Measurements from ENCODE around the gene LAPTM4A.

Gene LAPTM4A

DNA sequence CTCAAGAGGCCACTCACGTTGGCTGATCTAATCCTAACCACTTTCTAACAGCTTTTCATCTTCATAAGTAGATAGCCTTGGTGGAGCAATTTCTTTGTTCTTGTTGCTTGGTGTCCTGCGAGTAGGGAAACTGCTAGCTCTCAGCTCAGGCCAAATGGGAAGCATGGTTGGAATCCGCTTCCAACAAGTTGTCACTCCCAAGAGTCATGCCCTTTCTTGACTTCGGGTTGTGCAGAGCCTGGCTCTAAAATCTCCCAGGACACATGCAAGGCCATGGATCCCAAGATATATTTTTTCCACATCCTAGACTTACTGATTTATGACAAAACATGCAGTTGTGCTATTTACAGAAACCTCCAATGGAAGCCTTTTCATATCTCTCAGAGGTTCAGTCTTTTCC is 31.7 kb downstream of the LAPTM4A start:
- no peak for DNase-seq (ENCODE audit: low read depth in 2 of 2)

DNA sequence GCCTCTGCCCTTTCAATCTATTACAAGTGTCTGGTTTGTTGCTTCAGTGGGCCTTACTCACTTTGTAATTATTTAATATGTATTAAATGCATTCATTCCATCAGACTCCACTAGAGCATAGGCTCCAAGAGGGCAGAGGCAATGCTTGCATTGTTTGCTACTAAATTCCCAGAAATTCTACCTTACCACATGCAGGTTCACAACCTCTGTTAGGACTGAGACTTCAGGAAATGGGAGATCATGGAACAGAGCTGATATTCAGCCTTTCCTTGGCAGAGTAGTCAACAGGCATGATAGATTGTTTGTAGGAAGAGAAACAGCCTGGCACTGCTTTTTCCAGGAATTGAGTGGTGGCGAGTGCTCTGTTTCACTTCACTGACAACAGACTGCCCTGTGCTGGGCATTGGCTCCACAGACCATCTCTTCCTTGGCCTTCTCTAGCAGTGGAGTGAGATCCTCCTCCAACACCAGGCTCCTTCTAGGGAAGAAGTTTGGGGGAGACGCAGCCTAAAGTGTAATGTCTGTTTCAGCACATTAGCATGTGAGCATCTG is 32.8 kb downstream of the LAPTM4A start:
- DNase-seq (ENCODE audit: low read depth in 2 of 2): no peak

DNA sequence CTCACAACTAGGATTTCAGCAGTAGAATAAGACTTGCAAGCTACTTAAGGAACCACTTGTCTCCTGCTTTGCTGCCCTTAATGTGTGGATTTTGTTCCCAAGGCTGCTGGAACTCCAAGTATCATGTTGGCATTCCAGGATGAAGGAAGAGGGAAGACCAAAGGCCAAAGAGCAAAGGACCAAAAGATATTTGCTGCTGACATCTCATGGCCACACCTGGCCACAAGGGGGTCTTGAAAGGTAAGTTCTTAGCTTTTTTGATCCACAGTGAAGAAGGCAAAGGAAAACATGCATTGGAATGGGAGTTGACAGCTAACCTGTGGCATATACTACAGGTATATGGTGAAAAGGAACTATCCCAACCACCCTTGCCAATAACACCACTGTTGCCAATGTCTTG is 35.1 kb downstream of the LAPTM4A start:
- DNase-seq (ENCODE audit: low read depth in 2 of 2): no peak

DNA sequence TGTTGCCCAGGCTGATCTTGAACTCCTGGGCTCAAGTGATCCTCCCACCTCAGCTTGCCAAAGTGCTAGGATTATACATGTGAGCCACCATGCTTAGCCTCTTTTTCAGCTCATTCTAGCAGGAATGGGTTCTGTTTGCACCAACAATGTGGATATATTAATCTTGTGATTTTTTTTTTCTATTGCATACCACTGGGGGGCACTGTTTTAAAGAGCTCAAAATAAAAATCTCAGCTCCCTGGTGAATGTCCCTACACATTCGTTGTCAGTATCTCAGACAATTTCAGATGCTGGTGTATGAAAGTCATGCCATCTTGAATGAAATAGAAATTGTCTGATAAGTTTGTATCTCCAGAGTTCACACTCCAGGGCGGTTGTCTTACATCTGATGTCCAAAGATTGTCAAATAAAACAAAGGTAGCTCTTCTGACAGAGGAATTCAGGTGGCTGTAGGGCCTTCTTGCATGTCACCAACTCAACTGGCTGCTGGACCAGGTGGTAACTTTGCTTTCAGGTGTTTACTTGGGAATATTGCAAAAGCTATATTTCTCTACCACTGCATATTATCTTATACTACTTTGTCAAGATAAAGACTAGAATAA is 35.8 kb downstream of the LAPTM4A start:
- no peak for DNase-seq (ENCODE audit: low read depth in 2 of 2)

DNA sequence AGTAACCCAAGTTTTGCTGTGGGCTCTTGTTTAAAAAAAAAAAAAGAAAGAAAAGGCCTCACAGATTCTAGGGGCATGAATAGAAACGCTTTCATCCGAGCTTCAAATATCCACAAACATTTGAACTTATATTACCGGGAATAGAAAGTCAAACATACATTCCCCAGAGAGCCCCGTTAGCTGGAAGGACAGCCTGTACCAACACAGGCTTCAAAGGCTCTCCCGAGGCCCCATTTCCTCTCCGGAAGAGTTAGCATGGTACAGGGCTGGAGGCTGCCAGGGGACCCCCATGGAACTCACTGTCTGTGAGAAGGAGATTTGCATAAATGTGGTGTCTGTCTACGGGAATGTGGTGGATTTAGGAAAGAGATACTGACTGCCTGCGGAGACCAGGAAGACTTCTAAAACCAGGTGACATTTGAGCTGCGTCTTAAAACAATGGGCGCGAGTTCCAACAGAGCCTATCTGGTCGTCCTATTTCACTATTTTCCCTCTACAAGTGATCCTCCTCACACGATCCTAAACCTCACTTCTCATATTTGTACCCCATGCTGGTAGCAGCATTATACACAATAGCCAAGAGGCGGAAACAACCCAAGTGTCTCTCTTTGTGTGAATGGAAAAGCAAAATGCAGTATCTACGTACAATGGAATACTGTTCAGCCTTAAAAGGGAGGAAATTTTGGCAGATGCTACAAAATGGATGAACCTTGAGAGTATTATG is 38.1 kb downstream of the LAPTM4A start:
- no peak for DNase-seq (ENCODE audit: low read depth in 2 of 2)

DNA sequence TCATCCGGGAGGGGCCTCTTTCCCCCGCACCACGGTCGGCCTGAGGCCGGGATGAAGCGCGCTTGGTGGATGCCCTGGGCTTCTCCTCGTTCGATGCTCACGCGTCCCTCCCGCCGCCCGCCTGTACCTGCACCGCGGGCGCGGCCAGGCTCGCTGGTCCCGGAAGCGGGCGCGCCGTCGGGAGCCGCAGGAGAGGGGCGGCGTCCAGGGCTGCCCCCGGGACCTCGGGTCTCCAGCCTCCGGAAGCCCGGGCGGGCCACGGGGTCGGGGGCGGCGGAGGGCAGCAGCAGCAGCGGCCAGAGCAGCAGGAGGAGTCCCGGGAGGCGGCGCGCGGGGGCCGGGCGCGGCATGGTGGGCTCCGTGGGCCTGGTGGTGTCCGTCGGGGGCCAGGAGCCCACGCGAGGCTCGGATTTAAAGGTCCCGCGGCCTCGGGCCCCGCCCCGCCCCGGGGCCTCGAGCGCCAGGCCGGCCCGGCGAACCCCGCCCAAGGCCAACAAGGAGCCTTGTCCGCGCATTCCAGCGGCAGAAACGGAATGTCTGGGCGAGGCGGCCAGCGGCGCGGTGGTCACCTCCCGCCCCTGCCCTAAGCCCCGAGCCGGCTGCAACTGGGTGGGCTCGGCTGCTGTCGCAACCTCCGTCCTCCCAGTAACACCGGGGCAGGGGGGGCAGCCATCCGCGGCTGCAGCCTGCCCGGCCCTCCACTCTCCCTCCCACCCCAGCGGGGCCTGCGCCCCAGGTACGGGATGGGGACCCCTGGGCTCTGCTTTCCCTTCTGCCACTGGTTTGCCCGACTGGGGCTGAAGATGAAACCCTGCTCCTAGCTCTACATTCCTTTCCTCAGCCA is 38.9 kb downstream of the LAPTM4A start, which contains the start of gene MATN3:
TSS of gene MATN3 (minus strand) at position 387 of the 844 bp plus-strand sequence. CDS start at position 350, 37 bp downstream.
- no peak for DNase-seq (ENCODE audit: low read depth in 2 of 2)

DNA sequence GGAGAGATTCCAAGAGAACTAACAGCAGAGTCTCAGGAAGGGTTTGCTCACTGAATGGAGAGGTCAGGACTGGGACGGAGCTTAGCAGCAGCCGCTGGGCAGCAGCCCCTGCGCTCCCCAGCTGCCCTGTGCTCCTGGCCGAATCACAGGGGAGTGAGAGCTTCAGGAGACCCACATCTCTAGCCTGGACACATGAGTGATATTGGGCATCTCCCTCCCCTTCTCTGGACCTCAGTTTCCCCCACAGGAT is 39.5 kb downstream of the LAPTM4A start:
- DNase-seq (ENCODE audit: low read depth in 2 of 2): no peak

DNA sequence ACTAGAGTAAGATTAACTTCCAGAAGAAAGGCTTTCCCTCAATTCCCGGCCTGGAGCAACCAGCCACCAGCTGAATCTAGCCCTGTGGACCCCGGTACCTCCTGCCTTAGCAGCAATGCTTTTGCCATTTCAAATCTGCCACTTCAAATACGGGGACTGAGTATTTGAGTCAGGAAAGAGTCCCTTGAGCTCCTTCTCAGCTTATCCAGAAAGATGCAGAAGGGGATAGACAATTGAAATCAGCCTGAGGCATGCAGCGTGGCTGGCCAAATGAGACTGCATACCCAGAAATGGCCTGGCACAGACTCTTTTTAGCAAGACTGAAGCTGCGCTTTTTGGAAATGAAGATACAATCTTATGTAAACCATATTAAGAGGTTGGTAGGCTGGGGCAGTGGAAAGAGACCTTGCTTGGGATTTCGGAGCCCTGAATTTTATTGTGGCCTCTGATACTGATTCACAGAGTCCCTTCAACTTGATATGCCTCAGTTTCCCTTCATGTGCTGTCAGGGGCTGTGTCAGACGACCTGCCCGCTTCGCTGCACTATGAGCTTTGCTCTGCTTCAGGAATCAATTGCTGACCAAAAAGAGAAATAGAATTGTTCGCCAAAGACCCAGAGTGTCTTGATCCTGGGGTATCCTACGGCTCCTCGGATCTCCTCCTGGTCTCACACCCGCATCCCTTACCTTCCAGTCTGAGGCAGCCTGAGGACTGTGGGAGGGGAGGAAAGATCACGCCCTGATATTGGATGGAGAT is 40.0 kb downstream of the LAPTM4A start:
- no peak for DNase-seq (ENCODE audit: low read depth in 2 of 2)

DNA sequence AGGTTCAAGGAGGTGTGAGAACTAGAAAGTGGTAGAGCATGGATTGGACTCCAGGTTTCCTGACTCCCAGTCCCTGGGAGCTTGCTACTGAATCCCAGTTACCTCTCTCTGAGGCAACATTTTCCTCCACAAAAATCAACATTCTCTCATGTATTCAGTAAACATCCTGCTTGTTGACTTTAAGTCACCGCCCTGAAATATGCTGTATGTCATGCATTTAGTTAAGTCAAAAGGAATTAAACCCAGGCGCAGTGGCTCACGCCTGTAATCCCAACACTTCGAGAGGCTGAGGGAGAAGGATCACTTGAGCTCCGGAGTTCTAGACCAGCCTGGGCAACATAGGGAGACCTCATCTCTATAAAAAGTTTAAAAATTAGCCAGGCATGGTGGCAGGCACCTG is 42.7 kb downstream of the LAPTM4A start:
- DNase-seq (ENCODE audit: low read depth in 2 of 2): no peak

DNA sequence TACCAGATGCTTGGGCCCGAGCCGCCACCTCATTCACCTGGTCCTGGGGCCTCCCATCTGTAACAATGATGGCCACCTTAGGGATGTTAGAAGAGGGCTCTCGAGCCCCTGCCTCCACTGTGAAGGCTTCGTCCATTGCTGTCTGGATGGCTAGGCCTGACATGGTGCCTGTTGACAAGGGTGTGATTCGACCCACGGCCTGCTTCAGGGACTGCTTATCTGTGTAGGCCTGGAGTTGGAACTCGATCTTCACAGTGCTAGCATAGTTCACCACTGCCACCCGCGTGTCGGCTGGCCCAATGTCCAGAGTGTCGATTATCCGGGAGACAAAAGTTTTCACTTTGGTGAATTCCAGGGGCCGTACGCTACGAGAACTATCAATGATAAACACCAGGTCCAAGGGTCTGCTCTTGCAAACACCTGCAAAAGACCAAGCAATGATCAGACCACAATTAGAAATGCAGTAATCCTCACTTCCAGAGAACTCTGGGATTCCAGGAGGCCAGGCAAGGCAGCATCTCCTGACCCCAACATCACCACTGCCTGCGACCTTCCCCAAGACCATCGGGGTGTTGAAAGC is 45.4 kb downstream of the LAPTM4A start:
- DNase-seq (ENCODE audit: low read depth in 2 of 2): no peak

DNA sequence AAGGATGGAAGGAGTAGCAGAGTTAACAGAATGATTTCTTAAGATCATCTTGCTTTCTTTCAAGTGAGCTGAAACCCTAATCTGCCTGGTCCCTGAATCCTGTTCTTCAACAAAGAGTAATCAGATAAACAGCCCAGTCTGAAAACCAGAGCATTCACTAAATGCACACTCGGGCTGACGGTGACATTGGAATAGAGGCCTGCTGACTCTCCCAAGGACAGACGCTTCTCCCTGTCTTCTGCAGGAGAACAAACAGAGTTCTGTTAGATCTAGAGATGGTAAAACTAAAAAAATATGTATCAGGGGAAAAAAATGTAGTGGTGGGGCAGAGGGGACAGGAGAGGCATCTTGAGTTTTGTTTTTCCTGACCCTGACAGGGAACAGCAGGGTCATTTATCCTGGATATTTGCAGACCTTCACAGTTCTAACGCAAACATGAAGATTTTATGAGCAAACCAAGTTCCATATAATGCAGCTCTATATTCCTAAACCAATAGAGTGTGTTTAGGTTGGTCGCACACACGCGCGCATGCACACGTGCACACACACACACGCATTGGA is 46.3 kb downstream of the LAPTM4A start:
- DNase-seq (ENCODE audit: low read depth in 2 of 2): no peak

DNA sequence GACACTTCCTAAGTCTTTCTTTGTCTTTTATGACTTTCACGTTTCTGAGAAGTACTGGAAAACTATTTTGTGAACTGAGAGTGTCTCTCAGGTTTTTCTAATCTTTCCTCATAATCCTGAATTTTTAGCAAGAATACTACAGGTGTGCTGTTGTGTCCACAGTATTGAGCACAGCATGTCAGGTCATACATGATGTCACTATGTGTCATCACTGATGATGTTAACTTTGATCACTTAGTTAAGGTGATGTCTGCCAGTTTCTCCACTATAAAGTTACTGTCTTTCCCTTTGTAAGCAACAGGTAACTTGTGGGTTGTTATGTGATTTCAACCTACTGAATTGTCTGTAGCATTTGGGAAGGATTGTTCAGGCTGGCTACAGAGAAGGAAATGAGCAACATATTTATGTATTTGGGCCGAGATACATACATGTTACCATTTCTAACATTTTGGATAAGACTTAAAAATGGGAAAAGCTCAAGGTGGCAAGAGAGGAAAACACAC is 50.0 kb downstream of the LAPTM4A start:
- no peak for DNase-seq (ENCODE audit: low read depth in 2 of 2)

DNA sequence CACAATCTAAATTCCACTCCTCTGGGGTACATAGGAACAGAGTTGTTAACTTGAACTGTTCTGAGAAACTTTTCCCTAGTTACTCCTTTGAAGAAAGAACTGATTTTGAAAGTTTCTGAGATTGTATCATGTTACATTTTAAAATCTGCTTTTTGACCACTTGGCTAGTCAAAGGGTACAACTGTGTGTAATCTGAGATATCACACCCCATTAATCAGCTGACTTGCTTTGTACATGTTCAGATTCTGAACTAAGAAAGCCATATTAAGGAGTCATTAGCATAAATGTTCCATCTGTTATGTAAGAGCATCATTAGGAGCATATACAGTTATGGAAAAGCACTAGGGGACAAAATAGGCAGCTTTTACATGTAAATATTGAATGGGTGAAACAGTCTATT is 57.7 kb downstream of the LAPTM4A start:
- DNase-seq (ENCODE audit: low read depth in 2 of 2): no peak

DNA sequence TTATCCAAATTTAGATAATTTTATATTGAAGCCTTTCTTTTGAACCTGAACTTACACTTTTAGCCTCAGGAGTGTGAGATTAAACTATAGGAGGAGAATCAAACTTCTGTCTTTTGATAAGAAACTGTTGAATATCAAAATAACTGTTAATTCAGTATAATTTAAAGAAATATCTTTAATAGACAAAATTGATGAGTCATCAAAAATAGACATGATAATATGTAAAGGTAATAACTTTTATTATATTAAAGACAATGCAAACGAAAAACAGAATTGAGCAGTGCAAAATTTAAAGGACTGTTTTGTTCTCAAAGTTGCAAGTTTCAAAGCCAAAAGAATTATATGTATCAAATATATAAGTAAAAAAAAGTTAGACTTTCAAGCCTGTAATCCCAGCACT is 59.5 kb downstream of the LAPTM4A start:
- DNase-seq (ENCODE audit: low read depth in 2 of 2): no peak

DNA sequence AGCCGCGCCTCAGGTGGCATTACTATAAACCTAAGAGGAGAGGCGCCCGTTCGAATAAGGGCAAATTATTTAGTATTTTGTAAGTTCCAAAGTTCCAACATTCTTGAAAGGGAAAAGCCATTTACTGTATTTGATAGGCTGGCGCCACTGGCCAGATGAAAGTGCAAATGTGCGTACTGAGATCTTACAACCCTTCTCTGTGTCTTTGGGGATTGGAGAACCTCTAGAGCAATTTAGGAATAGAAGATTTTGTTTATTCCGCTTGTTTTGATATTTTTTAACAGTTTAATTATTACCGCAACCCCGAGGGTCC is 61.1 kb downstream of the LAPTM4A start:
- no peak for DNase-seq (ENCODE audit: low read depth in 2 of 2)

DNA sequence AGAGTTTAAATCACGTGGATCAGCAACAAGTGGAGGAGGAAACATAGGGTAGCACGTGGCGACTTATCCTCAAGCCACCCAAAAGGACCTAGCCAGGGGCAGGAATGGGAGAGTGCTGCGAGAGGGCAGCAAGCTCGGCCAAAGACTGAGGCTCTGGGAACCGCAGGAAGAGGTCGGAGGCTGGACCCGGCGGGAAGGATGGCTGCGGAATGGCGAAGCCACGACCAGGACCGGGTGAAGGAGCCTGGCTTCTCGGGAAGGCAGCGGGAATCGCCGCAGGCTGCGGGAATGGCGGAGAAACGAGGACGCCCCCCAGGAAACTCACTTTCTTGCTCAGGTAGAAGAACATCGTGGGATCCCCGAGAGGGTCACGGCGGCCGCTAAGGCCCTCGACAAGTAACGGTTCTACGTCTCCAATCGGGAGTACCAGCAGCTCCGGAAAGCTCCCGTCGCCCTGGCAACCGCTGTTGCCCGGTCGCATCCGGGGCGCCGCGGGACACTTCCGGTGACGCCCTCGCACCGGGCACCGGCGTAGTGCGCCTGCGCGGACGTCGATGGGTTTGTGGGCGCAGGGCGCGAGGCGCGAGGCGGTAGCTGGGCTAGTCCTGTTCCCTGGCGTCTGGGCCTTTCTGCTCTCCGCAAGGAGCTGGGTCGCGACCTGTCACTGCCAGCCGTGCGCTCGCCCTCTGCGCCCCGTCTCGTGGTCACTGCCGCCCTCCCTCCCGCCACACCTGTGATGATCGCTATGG is 61.6 kb downstream of the LAPTM4A start, which contains the start of gene WDR35:
TSS of gene WDR35 (minus strand) at position 439 of the 749 bp plus-strand sequence. CDS start at position 349, 90 bp downstream.
- peak; percentile 91 to 93 for DNase-seq (ENCODE audit: low read depth in 2 of 2)

DNA sequence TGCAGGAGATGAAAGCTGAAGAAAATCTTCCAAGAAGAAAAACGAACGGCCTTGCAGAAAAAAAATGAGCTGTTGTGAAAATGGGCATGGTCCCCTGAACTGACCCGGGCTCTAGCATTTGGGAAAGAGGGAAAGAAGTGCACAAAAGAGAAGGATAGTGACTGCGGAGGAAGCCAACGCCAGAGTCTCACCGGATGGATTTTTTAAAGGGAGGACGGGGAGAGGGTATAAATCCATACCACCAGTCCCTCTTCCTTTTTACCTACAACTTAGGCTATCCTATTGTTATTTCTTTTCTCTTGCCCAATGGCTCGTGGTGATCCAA is 62.1 kb downstream of the LAPTM4A start:
- no peak for DNase-seq (ENCODE audit: low read depth in 2 of 2)

DNA sequence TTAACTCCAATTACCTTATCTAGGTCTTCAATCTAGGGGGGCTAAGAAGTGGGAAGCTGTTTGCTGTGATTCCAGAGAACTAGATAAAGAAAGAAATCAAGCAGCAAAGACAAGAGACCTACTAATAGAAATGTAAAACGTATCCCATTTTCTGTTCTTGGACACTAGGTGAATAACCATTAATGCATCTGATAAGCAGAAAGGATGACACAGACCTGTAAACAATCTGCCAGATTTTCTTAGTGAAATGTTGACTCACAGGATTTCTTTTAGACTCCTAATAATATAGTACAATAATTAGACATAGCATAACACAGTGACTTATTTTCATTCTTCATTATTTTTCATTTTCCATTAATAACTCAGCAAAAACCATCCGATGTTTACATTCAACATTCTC is 62.8 kb downstream of the LAPTM4A start:
- DNase-seq (ENCODE audit: low read depth in 2 of 2): no peak

DNA sequence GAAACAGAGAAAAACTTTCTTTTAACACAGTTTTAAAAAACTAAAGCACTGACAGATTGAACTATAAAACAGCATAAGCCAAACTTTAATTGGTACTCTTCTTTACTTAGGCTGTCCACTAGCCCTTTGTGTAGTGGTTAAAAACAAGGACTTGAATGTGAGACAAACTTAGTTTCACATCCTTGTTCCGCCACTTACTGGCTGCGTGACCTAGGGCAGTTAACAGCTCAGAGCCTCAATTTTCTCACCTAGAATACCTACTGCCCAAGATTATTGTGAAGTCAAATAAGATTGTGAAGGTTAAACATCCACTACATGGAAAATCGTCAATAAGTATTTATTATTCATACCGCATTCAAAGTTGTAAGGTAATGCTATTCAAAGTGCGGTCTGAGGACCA is 63.5 kb downstream of the LAPTM4A start:
- DNase-seq (ENCODE audit: low read depth in 2 of 2): no peak

Measured in stimulated activated CD8-positive, alpha-beta memory T cell treated with anti-CD3 and anti-CD28 coated beads, Interleukin-2, amount 100 ng/mL, for 48 hours (primary cell).